Activated CD8-positive, alpha-beta memory T cell treated with anti-CD3 and anti-CD28 coated beads for 4 hours (primary cell): Measurements from ENCODE around the gene FYN.

Experiments used
- DNase-seq, 2 donors: peaks; one replicate each; pipeline ENCODE4 v3.0.0-alpha.2; 2020; ENCODE audit warnings: low read depth in 2 of 2

Gene FYN

DNA sequence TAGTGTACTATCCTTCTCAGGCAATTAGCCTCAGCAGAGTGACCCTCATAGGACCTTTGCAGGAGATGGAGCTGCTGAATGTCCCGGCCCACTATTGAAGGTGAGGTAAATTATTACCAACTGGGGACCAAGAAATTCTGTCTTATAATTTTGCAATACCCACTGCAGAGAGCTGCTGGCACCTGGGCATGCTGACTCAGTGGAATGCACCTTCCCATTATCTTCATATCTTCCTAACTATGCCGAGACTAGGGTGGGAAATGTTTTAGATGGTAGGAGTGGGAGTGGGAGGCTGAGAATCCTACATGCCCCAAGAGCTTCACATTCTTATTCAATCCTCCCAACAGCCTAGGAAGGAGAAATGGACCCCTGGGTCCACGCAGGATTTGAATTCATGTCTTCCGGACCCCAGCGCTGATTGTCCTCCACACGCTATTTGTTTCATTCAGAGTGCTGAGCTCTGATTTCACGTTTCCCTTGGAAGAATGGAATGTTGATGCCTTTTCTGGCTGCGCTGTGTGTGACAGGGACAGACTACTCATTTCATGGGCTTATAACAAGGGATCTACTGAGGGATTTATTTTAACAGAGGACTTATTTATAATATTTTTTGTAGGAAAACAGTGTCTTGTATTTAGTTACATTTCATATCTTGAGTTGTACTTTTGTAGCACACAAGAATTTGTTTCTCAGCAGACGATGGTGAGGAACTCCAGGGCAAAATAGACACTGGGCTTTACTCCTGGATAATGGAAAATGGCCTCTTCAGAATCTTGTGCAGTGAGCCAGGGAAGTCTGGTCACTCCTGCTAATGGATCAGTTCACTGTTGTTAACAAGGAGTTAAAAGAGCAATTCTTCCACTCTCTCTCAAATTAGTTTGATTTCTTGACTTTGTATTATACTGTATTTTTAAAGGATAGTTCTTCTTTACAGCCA is 66.4 kb downstream of the FYN start:
- DNase-seq: no peak

DNA sequence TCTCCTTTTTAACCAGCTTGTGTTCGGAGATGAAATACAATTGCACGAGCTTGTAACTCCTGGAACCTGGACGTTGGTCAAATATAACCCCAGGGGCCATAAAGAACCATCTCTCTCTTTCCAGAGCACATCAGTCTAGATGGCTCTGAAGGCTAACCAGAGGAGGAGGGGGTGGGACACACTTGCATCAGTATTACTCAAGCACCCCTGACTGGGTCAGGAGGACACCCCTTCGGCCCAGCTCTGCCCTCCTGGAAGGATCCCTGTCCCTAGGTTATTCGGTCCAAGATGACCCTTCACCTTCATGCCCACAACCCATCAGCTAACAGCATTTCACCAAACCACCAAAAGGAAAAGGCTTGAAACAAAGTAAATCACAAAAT is 67.1 kb downstream of the FYN start:
- no peak for DNase-seq

- peak in 1 of 2 donors; percentile 32 for DNase-seq
Observed at GRCh38 chr6:111805511-111806164, 67.6 kb downstream of the FYN start.

- DNase-seq: peak; percentile 50 to 70
Observed at GRCh38 chr6:111804627-111805235, 68.5 kb downstream of the FYN start.

- no peak for DNase-seq
Observed at GRCh38 chr6:111803804-111804203, 69.4 kb downstream of the FYN start.

DNA sequence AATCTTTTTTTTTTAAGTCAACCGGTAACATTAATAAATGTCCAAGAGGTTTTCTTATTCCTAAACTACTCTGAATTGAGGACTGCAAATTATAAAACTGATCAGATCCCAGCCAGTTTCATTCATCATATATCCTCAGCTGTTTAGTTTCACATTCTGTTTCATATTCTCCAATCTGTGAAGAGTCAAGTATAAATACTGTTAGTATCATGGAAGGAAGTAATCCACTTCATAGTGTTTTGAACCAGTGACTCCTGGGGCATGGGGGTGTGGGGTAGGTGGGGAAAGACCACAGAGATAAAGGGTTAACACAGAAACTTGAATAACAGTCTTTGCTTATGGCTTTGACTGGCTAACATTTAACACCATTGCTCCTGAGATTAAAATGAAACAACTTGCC is 69.9 kb downstream of the FYN start:
- peak in 1 of 2 donors; percentile 34 for DNase-seq

GRCh38 chr6:111802720-111803330 is 70.4 kb downstream of the FYN start:
- DNase-seq: no peak

GRCh38 chr6:111802015-111802414 is 71.2 kb downstream of the FYN start:
- no peak for DNase-seq

- no peak for DNase-seq
Observed at GRCh38 chr6:111800821-111801220, 72.4 kb downstream of the FYN start.

DNA sequence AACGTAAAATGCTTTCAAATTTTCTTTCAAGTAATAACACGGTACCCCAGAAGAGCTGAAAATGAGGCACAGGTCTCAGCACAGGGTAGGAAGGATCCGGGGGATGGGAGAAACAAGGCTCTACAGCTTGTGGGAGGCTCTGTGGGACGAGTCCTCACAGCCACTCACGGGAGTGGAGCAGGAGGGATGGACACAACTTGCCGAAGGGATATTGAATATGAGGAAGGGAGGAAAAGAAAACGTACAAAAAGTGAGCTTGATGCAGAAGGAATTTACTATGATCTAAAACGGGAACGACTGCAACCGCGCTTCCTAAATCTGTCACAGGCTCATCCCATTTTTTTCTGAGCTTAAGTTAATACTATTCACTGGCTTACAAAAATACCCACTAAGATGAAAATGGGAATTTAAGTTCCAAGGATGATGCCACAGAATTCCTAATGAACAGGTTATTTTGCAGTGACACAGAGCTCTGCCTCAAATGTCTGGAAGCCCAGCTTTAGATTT is 72.9 kb downstream of the FYN start:
- DNase-seq: no peak

GRCh38 chr6:111799576-111800258 is 73.5 kb downstream of the FYN start:
- DNase-seq: no peak

DNA sequence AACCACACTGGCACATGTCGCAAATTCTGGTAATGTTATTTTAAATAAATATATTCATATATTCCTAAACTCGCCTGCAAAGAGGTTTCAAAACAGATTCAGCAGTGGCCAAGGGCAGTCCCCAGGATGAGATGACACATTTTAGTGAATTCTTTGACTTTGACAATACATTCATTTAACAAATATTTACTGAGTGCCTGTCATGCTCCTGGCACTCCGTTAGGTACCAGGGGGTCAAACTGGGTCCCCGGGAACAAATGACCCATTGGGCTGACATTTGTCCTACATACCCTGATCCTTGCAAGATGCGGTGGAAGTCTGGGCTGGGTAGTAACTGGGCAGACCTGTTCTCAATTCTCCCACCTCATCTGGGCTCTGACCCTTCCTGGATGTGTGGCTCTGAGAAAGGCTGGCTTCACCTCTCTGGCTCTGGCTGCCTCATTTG is 74.9 kb downstream of the FYN start:
- DNase-seq: no peak

DNA sequence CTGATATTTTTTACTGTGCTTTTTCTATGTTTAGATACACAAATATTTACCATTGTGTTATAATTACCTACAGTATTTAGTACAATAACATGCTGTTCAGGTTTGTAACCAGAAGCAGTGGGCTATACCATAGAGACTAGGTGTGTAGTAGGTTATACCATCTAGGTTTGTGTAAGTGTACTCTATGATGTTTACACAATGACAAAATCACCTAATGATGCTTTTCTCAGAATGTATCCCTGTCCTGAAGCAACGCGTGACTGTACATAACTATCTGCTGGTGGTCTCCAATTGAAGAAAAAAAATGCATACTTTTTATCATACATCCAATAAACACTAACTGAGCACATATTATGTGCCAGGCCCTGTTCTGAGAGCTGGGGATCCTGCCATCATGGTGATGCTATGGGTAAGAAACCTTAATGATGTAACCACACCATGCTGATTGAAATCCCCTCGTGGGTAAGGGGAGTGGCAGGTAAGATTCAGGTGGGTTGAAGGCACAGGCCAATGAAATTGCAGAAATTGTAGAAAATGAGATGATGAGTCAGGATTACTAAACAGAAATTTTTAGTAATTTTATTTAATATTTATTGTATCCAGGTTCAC is 76.8 kb downstream of the FYN start:
- no peak for DNase-seq

- DNase-seq: no peak
Observed at GRCh38 chr6:111795558-111795957, 77.7 kb downstream of the FYN start.

DNA sequence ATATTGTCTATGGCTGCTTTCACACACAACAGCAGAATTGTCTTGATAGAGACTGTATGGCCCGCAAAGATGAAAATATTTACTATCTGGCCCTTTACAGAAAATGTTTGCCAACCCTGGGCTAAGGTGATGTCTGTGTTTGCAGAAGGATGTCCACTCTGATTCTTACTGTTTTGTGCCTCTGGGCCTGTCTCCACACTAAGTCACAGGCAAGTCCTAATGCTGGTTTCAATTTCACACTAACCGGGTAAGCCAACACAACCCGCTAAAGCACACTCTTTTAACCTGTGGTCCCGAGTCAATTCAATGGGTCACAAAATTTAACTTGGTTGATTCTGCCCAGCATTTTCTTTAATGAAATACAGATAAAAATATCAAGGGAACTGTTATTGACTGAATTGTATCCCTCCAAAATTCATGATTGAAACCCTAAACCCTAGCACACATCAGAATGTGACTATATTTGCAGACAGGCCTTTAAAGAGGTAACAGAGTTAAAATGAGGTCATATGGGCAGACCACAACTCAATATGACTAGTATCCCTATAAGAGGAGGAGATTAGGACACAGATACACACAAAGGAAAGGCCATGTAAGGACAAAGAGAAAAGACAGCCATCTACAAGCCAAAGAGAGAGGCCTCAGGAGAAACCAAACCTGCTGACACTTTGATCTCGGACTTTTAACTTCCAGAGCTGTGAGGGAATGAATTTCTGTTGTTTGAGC is 78.4 kb downstream of the FYN start:
- DNase-seq: no peak

DNA sequence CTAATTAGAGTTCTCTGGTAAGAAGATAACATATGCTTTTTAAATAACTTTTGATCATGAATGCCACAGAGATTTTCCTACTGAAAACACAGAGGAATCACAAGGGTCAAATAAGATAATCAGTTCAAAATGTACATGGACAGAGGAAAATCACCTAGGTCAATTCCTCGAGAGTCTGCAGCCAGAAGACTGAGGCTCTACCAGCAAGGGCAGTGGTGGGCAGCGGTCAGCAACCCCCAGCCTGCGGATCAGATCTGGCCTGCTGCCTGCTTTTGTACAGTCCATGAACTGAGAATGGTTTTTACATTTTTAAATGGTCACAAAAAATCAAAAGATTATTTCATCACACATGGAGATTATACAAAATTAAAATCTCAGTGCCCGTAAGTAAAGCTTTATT is 79.0 kb downstream of the FYN start:
- DNase-seq: no peak

DNA sequence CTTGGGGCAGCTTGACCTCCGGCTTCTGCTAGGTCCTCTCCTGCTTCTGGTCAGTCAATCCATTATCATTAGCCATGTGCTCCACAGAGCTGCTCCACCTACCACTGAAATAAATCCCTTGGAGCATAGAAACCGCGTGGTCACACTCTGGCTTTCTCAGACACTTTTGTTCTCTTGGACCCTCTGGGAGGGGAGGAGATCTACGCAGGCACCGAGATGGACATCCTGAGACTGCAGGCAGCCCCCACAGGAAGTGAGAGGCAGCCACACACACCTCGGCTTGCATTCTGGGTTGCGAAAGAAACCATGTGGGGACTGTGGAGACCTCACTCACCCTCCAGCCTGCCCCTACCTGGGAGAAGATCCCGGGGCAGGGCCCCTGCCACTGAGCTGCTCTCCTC is 79.5 kb downstream of the FYN start:
- DNase-seq: peak; percentile 16 to 21

DNA sequence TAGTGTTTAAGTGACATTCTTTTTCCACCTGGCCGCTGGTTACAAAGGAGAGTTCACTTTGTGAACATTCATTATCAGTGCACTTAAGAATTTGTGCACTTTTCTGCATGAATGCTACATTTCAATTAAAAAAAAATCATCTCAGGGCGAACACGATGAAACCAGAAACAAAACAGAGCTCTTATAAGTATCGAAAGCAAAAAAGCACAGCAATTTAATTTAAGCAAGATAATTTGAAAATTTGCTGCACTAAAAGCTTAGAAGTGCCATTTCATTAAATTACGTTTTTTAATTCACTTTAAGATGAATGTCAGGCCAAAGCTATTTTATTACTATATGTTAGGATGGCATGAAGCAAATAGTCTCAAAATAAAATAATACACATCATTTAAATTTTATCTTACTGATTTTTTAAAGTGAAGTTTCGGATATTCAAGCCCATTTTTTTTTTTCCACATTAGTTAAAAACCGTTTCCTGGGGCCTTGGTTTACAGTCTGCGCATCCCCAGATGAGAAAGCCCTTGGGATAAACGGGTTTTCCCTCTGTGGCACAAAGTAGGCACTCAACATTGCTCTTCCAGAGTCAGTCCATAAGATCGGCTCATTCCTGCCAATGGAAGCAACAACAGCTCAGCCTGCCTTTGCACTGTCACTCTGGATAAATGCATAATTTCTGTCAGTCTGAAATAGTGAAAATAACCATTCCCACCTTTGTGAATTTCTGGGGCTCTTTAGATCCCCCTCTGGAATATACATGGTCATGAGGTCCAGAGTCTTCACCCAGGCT is 80.1 kb downstream of the FYN start:
- no peak for DNase-seq

DNA sequence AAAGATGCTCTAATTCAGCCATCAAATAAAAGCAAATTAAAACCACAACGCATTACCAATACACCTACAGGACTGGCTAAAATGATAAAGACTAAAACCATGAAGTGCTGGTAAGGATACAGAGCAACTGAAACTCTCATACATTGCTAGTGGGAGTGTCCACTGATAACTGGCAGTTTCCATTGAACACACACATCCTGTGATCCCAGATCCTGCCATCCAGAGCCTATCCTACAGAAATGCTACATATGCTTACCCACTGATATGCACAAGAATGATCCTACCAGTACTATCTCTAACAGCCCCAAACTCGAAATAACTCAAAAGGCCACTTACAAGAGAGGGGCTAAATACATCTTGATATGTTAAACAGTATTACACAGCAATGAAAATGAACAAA is 81.0 kb downstream of the FYN start:
- no peak for DNase-seq

DNA sequence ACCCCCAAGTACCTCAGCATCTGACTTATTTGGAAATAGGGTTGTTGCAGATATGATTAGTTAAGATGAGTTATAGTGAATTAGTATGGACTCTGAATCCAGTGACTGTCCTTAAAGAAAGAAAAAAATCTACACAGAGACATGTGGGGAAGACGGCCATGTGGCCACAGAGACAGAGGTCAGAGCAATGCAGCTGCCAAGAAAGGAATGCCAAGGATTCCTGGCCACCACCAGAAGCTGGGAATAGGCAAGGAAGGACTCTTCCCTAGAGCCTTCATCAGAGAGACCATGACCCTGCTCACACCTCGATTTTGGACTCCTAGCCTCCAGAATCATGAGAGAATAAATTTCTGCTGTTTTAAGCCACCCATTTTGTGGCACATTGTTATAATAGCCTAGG is 81.8 kb downstream of the FYN start:
- no peak for DNase-seq
